Thyroid gland (tissue), 4 donors: ENCODE results near the gene TMEM138. TPM values are rescaled to one million over a fixed set of nuclear protein-coding genes. Genes with fewer than 3 reads are reported as not detected.

Experiments used
- DNase-seq, 2 donors: peaks; one replicate each; pipeline ENCODE4 v3.0.0-alpha.2; 2019
- H3K27ac ChIP-seq, 3 donors: fragments of 200-600 bp; sonication (generic); 1 replicate in 2 of 3; 2 replicates in 1 of 3; pipeline ENCODE4 v1.5.1; 2016 to 2019; ENCODE audit warnings: mild to moderate bottlenecking in 1 of 3, moderate library complexity in 1 of 3
- H3K27me3 ChIP-seq: fragments of 200-600 bp; sonication (generic); one replicate; pipeline ENCODE4 v1.5.1; 2019
- H3K36me3 ChIP-seq, 2 donors: fragments of 200-600 bp; sonication (generic); one replicate each; pipeline ENCODE4 v1.5.1; 2016 to 2019
- H3K4me1 ChIP-seq, 2 donors: fragments of 200-600 bp; sonication (generic); one replicate each; pipeline ENCODE4 v1.5.1; 2017 to 2019
- H3K4me3 ChIP-seq, 3 donors: fragments of 200-600 bp; sonication (generic); replicated peaks in 1 of 3; 1 replicate in 2 of 3; 2 replicates in 1 of 3; pipeline ENCODE4 v1.5.1; 2016; ENCODE audit warnings: mild to moderate bottlenecking in 1 of 3
- H3K9me3 ChIP-seq: fragments of 200-600 bp; sonication (generic); one replicate; pipeline ENCODE4 v1.5.1; 2017
- POLR2A ChIP-seq, 2 donors: fragments of 450-650 bp; IDR thresholded peaks; one replicate each; pipeline ENCODE4 v1.6.1; 2017; ENCODE audit warnings: antibody characterized with exemption in 2 of 2, mild to moderate bottlenecking in 2 of 2, moderate library complexity in 1 of 2
- WGBS, 2 donors: methylation state at CpG; one replicate each; pipeline ENCODE4 v1.1.5; 2017; 5-methylcytosine and 5-hydroxymethylcytosine counted together
- intact Hi-C: fragments of 100-400 bp; cut with DNase I; formaldehyde crosslinking; loops from one replicate; pipeline ENCODE4 v1.15.1; 2023
- total RNA-seq, 4 donors: library from RNA; depleted of rRNA; stranded (reverse); fragments of >200 nt; gene quantifications; one replicate each; pipeline ENCODE4 v1.2.3, GENCODE V29; 2016
- TF ChIP-seq, protein P1 (sequence below), 6 experiments: fragments of 200-600 bp in 3 of 6; fragments of 450-650 bp in 3 of 6; sonication (generic) in 3 of 6; IDR thresholded peaks; one replicate each; pipeline ENCODE4 v1.5.1; 2016 to 2019; ENCODE audit warnings: antibody characterized with exemption in 6 of 6, mild to moderate bottlenecking in 2 of 6, inconsistent platforms in 1 of 6, moderate library complexity in 1 of 6

The TMEM138 gene
- total RNA-seq, 4 donors from 2014 or later: 25.3 to 37.1 (median 31.5) TPM

DNA sequence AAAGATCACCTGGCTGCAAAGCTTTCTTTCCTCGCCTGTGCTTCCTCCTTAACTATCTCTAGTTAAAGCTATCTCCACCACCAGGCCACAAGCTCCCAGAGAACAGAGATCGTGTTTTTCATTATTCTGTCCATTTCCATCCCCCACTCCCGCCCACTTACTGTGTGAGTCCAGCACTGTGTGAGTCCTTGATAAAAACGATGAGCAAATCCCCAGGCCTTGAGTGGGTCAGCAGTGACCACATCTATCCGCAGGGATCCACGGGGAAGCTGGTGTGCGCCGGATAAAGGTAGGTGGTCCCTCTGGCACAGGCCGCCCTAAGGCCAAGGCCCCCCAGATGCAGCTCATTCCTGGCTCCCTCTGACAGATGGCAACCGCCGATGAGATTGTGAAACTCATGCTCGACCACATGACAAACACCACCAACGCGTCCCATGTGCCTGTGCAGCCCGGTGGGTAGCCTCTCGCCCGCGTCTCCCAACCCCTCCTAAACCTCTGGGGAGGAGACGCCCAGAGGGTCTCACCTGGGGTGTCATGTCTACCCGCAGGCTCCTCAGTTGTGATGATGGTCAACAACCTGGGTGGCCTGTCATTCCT is 19.9 kb upstream of the TMEM138 start:
- Histone ChIP-seq H3K4me3 (no peak overlapping the region), H3K27ac (no peak overlapping the region), H3K27me3 (no peaks in the 10 kb centered on the region), H3K9me3 (no peaks in the 10 kb centered on the region), H3K4me1 (no peaks in the 10 kb centered on the region), H3K36me3 (peaks cover 3 to 9% of the 10 kb centered on the region in 2 donors)
- intact Hi-C loops: no loop called here
- DNase-seq: no peak
- 92 to 95% methylated on average over 18 to 19 of the region's 20 CpGs for WGBS, 2 donors
- no peak for TF ChIP-seq POLR2A (IDR thresholded peaks at IDR 0.05)
- TF ChIP-seq, protein P1, sequence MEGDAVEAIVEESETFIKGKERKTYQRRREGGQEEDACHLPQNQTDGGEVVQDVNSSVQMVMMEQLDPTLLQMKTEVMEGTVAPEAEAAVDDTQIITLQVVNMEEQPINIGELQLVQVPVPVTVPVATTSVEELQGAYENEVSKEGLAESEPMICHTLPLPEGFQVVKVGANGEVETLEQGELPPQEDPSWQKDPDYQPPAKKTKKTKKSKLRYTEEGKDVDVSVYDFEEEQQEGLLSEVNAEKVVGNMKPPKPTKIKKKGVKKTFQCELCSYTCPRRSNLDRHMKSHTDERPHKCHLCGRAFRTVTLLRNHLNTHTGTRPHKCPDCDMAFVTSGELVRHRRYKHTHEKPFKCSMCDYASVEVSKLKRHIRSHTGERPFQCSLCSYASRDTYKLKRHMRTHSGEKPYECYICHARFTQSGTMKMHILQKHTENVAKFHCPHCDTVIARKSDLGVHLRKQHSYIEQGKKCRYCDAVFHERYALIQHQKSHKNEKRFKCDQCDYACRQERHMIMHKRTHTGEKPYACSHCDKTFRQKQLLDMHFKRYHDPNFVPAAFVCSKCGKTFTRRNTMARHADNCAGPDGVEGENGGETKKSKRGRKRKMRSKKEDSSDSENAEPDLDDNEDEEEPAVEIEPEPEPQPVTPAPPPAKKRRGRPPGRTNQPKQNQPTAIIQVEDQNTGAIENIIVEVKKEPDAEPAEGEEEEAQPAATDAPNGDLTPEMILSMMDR (IDR thresholded peaks at IDR 0.05): no peak

DNA sequence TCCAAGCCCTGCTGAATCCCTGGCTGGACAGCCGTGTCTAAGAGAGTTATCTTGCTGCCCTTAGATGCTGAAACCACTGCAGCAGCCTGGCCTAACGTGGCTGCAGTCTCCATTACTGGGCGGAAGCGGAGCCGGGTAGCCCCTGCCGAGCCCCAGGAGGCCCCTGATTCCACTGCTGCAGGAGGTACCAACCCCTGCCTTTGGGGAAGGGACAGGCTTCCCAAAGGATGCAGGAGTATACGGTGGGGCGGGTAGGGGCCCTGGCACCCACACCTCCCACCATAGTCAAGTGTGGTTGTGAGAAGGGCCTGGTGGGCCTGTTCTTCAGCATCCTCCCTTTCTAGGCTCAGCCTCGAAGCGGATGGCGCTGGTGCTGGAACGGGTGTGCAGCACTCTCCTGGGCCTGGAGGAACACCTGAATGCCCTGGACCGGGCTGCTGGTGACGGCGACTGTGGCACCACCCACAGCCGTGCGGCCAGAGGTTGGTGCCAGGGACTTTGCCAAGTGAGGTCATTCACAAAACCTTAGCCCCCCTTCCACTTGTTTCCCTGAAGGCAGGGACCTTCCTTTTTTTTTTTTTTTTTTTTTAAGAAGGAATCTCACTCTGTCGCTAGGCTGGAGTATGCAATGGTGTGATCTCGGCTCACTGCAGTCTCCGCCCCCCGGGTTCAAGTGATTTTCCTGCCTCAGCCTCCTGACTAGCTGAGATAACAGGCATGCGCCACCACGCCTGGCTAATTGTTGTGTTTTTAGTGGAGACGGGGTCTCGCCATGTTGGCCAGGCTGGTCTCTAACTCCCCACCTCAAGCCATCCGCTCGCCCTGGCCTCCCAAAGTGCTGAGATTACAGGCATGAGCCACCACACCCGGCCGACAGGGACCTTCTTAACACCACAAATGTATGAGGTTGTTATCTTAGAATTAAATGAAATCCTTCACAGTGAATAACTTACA is 18.1 kb upstream of the TMEM138 start:
- Histone ChIP-seq H3K4me3 (no peak overlapping the region), H3K27me3 (no peaks in the 10 kb centered on the region), H3K9me3 (no peaks in the 10 kb centered on the region), H3K4me1 (no peaks in the 10 kb centered on the region), H3K27ac (no peak overlapping the region), H3K36me3 (peaks cover 7 to 9% of the 10 kb centered on the region in 2 donors)
- DNase-seq: no peak
- intact Hi-C loops: no loop called here
- TF ChIP-seq, protein P1 (IDR thresholded peaks at IDR 0.05): no peak
- TF ChIP-seq POLR2A (IDR thresholded peaks at IDR 0.05): no peak
- WGBS, 2 donors: 97 to 98% methylated on average over 19 to 24 of the region's 29 CpGs

DNA sequence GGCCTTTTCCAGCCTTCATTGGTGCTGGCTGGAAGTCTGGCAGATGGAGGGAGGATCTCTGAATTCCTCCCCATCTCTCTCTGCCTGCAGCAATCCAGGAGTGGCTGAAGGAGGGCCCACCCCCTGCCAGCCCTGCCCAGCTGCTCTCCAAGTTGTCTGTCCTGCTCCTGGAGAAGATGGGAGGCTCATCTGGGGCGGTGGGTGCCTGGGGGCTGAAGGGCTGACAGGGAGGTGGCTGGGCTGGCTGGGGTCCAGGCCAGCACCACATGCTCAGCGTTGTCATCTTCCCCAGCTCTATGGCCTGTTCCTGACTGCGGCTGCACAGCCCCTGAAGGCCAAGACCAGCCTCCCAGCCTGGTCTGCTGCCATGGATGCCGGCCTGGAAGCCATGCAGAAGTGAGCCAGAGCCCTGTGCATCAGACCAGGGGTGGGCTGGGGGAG is 17.0 kb upstream of the TMEM138 start:
- Histone ChIP-seq H3K36me3 (peaks cover 13 to 18% of the 10 kb centered on the region in 2 donors), H3K27ac (no peak overlapping the region), H3K27me3 (no peaks in the 10 kb centered on the region), H3K9me3 (no peaks in the 10 kb centered on the region), H3K4me1 (no peaks in the 10 kb centered on the region), H3K4me3 (no peak overlapping the region)
- no peak for DNase-seq
- intact Hi-C loops: no loop called here
- TF ChIP-seq, protein P1 (IDR thresholded peaks at IDR 0.05): no peak
- no peak for TF ChIP-seq POLR2A (IDR thresholded peaks at IDR 0.05)
- WGBS, 2 donors: 61% methylated on average over 4 of the region's 4 CpGs; no CpG with 5 or more reads in 1 of the 2 donors

DNA sequence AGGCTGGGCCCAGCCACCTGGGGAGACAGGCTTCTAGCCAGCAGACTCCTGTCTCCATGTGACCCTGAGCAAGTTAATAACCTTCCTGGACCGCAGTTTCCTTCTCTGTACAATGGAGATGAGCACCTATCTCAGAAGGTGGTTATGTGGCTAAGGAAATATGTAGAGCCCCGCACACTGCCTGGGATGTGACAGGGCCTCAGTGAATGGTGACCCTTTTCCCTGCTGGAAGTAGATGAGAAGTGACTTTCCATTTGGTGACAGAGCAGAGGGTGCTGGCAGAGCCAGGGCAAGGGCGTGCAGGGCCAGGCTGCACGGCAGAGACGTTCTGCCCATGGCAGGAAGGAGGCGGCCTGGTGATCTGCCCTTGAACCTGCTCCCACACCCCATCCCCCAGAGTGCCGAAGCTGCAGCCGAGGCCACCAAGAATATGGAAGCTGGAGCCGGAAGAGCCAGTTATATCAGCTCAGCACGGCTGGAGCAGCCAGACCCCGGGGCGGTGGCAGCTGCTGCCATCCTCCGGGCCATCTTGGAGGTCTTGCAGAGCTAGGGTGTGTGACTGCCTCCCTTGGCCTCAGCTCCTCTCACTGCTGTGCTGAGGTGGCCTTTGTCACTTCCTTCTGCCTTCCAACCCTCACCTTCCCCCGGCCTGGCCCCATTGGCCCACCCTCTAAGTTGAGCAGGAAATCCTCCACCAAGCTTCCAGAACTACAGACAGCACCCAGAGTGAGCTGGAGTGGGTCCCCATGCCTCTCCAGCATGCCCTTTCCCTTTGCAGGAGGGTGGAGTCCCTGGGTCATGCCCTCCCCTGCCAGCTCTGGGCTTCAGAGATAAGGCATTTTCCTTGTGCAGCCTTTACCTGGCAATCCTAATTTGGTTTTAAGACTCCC is 16.0 kb upstream of the TMEM138 start:
- no peak overlapping the region for H3K27ac ChIP-seq
- TF ChIP-seq POLR2A (IDR thresholded peaks at IDR 0.05): no peak
- TF ChIP-seq, protein P1 (IDR thresholded peaks at IDR 0.05): no peak
- no peak overlapping the region for H3K4me3 ChIP-seq
- DNase-seq: no peak
- H3K27me3 ChIP-seq: no peaks in the 10 kb centered on the region
- 83% methylated on average over 9 to 14 of the region's 14 CpGs for WGBS, 2 donors
- intact Hi-C loops: no loop called here
- H3K9me3 ChIP-seq: no peaks in the 10 kb centered on the region
- H3K36me3 ChIP-seq: peaks cover 19 to 21% of the 10 kb centered on the region in 2 donors
- no peaks in the 10 kb centered on the region for H3K4me1 ChIP-seq
